CD4-positive, alpha-beta memory T cell (primary cell): ENCODE results near the gene OR2M3. TPM values are rescaled to one million over a fixed set of nuclear protein-coding genes. Genes with fewer than 3 reads are reported as not detected.
"Not testable (repeated sequence)": the region's sequence is repeated elsewhere in the genome, so short reads cannot be mapped to it uniquely, and the experiment has no call there.

Experiments
- CTCF ChIA-PET: fragments of 350-600 bp; sonication (Branson Sonifier 250); formaldehyde crosslinking; loops from one replicate; lab custom pipeline; 2021; ENCODE audit warnings: inconsistent platforms; ENCODE audit not compliant: partially characterized antibody; lab: Charles Lee
- POLR2A ChIA-PET: fragments of 350-600 bp; sonication (Branson Sonifier 250); formaldehyde crosslinking; loops from one replicate; lab custom pipeline; 2021; ENCODE audit not compliant: partially characterized antibody; lab: Charles Lee
- DNase-seq, 5 donors: peaks; one replicate each; pipeline versions ENCODE4 v3.0.0 to v3.0.0-alpha.2; 2020 to 2022; ENCODE audit warnings: mixed read lengths in 1 of 5
- H3K27ac ChIP-seq: one replicate; pipeline ENCODE4 v1.7.0; 2013; ENCODE audit warnings: low read depth, low read length
- H3K27me3 ChIP-seq: 2 replicates; pipeline ENCODE4 v1.7.0; 2013; ENCODE audit warnings: mild to moderate bottlenecking, low read length, moderate library complexity; ENCODE audit not compliant: insufficient read depth
- H3K36me3 ChIP-seq: 2 replicates; pipeline ENCODE4 v1.7.0; 2013; ENCODE audit warnings: mild to moderate bottlenecking, low read length, moderate library complexity; ENCODE audit not compliant: insufficient read depth
- H3K4me1 ChIP-seq: 2 replicates; pipeline ENCODE4 v1.7.0; 2013; ENCODE audit warnings: mild to moderate bottlenecking, low read length, moderate library complexity; ENCODE audit not compliant: insufficient read depth
- H3K4me3 ChIP-seq, 2 donors: one replicate each; pipeline ENCODE4 v1.7.0; 2013; ENCODE audit warnings: low read length in 2 of 2, mild to moderate bottlenecking in 1 of 2
- H3K9me3 ChIP-seq, 2 donors: one replicate each; pipeline ENCODE4 v1.7.0; 2013; ENCODE audit warnings: low read length in 2 of 2, control low read depth in 1 of 2; ENCODE audit not compliant: control insufficient read depth in 1 of 2
- H3K27ac Mint-ChIP-seq, 7 donors: one replicate each; pipeline ENCODE4 v1.8.0; 2020 to 2021; ENCODE audit warnings: mixed read lengths in 7 of 7, mild to moderate bottlenecking in 6 of 7, inconsistent platforms in 3 of 7, moderate library complexity in 3 of 7
- H3K27me3 Mint-ChIP-seq, 2 donors: one replicate each; pipeline ENCODE4 v1.8.0; 2020 to 2021; ENCODE audit warnings: mixed read lengths in 2 of 2
- H3K36me3 Mint-ChIP-seq, 2 donors: one replicate each; pipeline ENCODE4 v1.8.0; 2020 to 2021; ENCODE audit warnings: mixed read lengths in 2 of 2, inconsistent platforms in 1 of 2, mild to moderate bottlenecking in 1 of 2
- H3K4me1 Mint-ChIP-seq, 4 donors: one replicate each; pipeline ENCODE4 v1.8.0; 2020 to 2021; ENCODE audit warnings: mixed read lengths in 4 of 4, mild to moderate bottlenecking in 1 of 4
- H3K4me3 Mint-ChIP-seq, 8 donors: one replicate each; pipeline ENCODE4 v1.8.0; 2020 to 2021; ENCODE audit warnings: mixed read lengths in 8 of 8, mild to moderate bottlenecking in 7 of 8, moderate library complexity in 6 of 8, inconsistent platforms in 3 of 8
- H3K9me3 Mint-ChIP-seq, 8 donors: one replicate each; pipeline ENCODE4 v1.8.0; 2020 to 2021; ENCODE audit warnings: mixed read lengths in 8 of 8, mild to moderate bottlenecking in 5 of 8, inconsistent platforms in 3 of 8, moderate library complexity in 1 of 8
- intact Hi-C: fragments of 100-400 bp; cut with micrococcal nuclease; formaldehyde crosslinking; loops from one replicate; pipeline ENCODE4 v1.15.1; 2023
- polyA plus RNA-seq, 2 donors: library from polyadenylated mRNA; unstranded; fragments of 300-500 nt; fragmentation: Illumina TruSeq; gene quantifications; one replicate each; pipeline ENCODE4 v1.2.3, GENCODE V29; 2021
- total RNA-seq, 2 experiments: library from RNA; stranded (reverse); gene quantifications; one replicate each; pipeline ENCODE4 v1.2.3, GENCODE V29; 2021

Gene OR2M3
- total and polyA plus RNA-seq, 4 experiments from 2014 or later, result not detected

DNA sequence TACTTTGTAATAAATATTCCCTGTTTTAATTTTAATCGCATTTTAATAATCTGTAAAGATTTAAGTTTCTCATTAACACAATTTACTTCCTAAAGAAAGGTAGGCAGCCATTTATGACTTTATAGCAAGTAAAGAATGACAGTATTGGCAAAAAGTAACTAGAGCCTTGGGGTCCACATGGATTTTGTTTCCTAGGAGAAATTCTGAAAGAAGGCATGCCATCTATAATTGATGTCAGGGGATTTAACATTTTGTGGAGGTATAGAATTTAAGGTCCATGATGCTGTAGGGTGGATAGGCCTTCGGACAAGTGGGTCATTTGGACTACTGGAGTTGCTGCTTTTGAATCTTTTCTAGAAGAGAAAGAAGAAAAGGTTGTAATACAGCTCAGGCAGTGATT lies 34.1 kb downstream of the OR2M3 start, which contains the start of gene OR2M4:
TSS of gene OR2M4 (plus strand) at position 301 of the 400 bp plus-strand sequence. CDS start 7,512 bp downstream, outside the sequence.
- ChIA-PET POLR2A (no interaction called here), CTCF (no interaction called here)
- H3K27me3 Mint-ChIP-seq, result no peaks in the 10 kb centered on the region
- no peak within 1 kb of the TSS for H3K4me3 ChIP-seq
- no peak within 1 kb of the TSS for H3K4me3 Mint-ChIP-seq
- no peaks in the 10 kb centered on the region for H3K4me1 Mint-ChIP-seq
- H3K27ac Mint-ChIP-seq, result no peak within 1 kb of the TSS
- peaks cover 0 to 20% (median 6%) of the 10 kb centered on the region in 8 donors for H3K9me3 Mint-ChIP-seq
- no peak for DNase-seq
- intact Hi-C loops, result no loop called here
- H3K4me1 ChIP-seq, result no peaks in the 10 kb centered on the region
- no peaks in the 10 kb centered on the region for H3K36me3 Mint-ChIP-seq
- H3K36me3 ChIP-seq, result no peaks in the 10 kb centered on the region
- no peaks in the 10 kb centered on the region for H3K27me3 ChIP-seq
- H3K27ac ChIP-seq, result no peak within 1 kb of the TSS
- H3K9me3 ChIP-seq, result no peaks in the 10 kb centered on the region

- intact Hi-C loops, result no loop called here
- ChIA-PET CTCF (no interaction called here), POLR2A (no interaction called here)
- peak overlapping the region in 1 of 8 donors; percentile 1 for H3K4me3 Mint-ChIP-seq
- peaks cover 3 to 9% of the 10 kb centered on the region in 2 donors for H3K27me3 Mint-ChIP-seq
- Histone ChIP-seq H3K4me1 (peaks cover 3% of the 10 kb centered on the region), H3K27me3 (no peaks in the 10 kb centered on the region), H3K36me3 (no peaks in the 10 kb centered on the region), H3K9me3 (no peaks in the 10 kb centered on the region), H3K4me3 (no peak overlapping the region), H3K27ac (no peak overlapping the region)
- H3K36me3 Mint-ChIP-seq, result no peaks in the 10 kb centered on the region
- peaks cover 0 to 6% (median 0%) of the 10 kb centered on the region in 8 donors for H3K9me3 Mint-ChIP-seq
- peaks cover 0 to 2% (median under 1%) of the 10 kb centered on the region in 4 donors for H3K4me1 Mint-ChIP-seq
- peak overlapping the region in 1 of 7 donors; percentile 26 for H3K27ac Mint-ChIP-seq
- peak in 1 of 5 donors; percentile 28 for DNase-seq
Observed at GRCh38 chr1:248239478-248239877, 42.4 kb downstream of the OR2M3 start.

DNA sequence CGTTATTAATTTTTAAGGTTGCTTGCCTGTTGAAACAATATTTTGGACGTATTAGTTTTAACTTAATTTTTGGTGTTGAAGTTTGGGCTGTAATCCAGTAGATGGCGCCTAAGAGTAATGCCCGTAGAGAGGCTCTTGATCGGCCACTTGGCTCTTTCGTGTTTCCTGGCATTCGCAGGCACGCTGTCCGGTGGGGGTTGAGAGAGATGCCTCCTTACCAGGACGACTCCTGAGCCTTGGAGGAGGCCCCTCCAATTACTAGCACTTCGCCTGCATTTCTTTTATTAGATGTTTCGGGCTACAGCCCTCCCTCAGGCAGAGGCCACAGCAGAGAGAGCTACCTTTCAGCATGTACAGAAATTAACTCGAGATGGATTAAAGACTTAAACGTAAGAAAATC lies 46.1 kb downstream of the OR2M3 start:
- intact Hi-C loops, result loop anchor here (1.0 to 10.0 kb wide), 2 partner anchors 372 to 443 kb away; no protein-coding TSS in a partner anchor
- no peak overlapping the region for H3K4me3 ChIP-seq
- ChIA-PET CTCF (interaction anchor here (0.7 to 1.9 kb wide), 4 partner anchors 15 to 436 kb away, joined by 3 to 5 read pairs (median 4); no protein-coding TSS in a partner anchor), POLR2A (no interaction called here)
- Mint-ChIP-seq H3K27ac (peak overlapping the region in 1 of 7 donors; percentile 7), H3K27me3 (peaks cover 3 to 11% of the 10 kb centered on the region in 2 donors), H3K4me1 (peaks cover 0 to 2% (median under 1%) of the 10 kb centered on the region in 4 donors), H3K4me3 (peak overlapping the region in 4 of 8 donors; percentile 1 to 62 (median 44)), H3K9me3 (no peaks in the 10 kb centered on the region), H3K36me3 (no peaks in the 10 kb centered on the region)
- H3K36me3 ChIP-seq, result no peaks in the 10 kb centered on the region
- H3K27me3 ChIP-seq, result no peaks in the 10 kb centered on the region
- H3K4me1 ChIP-seq, result peaks cover 3% of the 10 kb centered on the region
- H3K9me3 ChIP-seq, result no peaks in the 10 kb centered on the region
- peak in 4 of 5 donors; percentile 14 to 32 (median 26) for DNase-seq
- no peak overlapping the region for H3K27ac ChIP-seq

- POLR2A ChIA-PET, H3K27ac Mint-ChIP-seq: not testable (repeated sequence)
Observed at GRCh38 chr1:248259309-248259708, 62.2 kb downstream of the OR2M3 start.

More at GRCh38 chr1:248259309-248259708, 62.2 kb downstream of the OR2M3 start:
- H3K4me3 Mint-ChIP-seq, H3K9me3 ChIP-seq, H3K27me3 Mint-ChIP-seq, H3K4me3 ChIP-seq, H3K4me1 ChIP-seq, H3K27me3 ChIP-seq, H3K27ac ChIP-seq, H3K4me1 Mint-ChIP-seq, DNase-seq, intact Hi-C loops, H3K36me3 Mint-ChIP-seq, H3K36me3 ChIP-seq, CTCF ChIA-PET: not testable (repeated sequence)
- peaks cover 0 to 19% (median 13%) of the 10 kb centered on the region in 8 donors for H3K9me3 Mint-ChIP-seq

Other genes starting within 250 kb of the OR2M3 start
- gene OR2L8, start 248.4 kb upstream of the OR2M3 start, total RNA-seq, result under 1 TPM; 0.69 to 0.73 TPM
- gene OR2L8, start 248.4 kb upstream of the OR2M3 start, polyA plus RNA-seq, result not detected
- gene OR2AK2, start 232.0 kb upstream of the OR2M3 start, total RNA-seq, result under 1 TPM in 1 of 2 experiments, not detected in 1; 0.35 TPM
- not detected for gene OR2AK2, start 232.0 kb upstream of the OR2M3 start, polyA plus RNA-seq
- gene OR2L5, start 183.6 kb upstream of the OR2M3 start, total RNA-seq, result under 1 TPM; 0.23 to 0.25 TPM
- gene OR2L5, start 183.6 kb upstream of the OR2M3 start, polyA plus RNA-seq, result not detected
- under 1 TPM; 0.17 TPM for gene OR2L2, start 167.2 kb upstream of the OR2M3 start, total RNA-seq
- not detected for gene OR2L2, start 167.2 kb upstream of the OR2M3 start, polyA plus RNA-seq
- under 1 TPM; 0.11 to 0.17 TPM for gene OR2L3, start 150.4 kb upstream of the OR2M3 start, total RNA-seq
- gene OR2L3, start 150.4 kb upstream of the OR2M3 start, polyA plus RNA-seq, result not detected
- under 1 TPM in 1 of 2 experiments, not detected in 1; 0.17 TPM for gene OR2L13, start 102.1 kb upstream of the OR2M3 start, total RNA-seq
- gene OR2L13, start 102.1 kb upstream of the OR2M3 start, polyA plus RNA-seq, result not detected
- gene OR2M5, start 52.1 kb upstream of the OR2M3 start, total RNA-seq, result not detected
- gene OR2M5, start 52.1 kb upstream of the OR2M3 start, polyA plus RNA-seq, result not detected
- not detected for gene OR2M2, start 22.4 kb upstream of the OR2M3 start, total RNA-seq
- not detected for gene OR2M2, start 22.4 kb upstream of the OR2M3 start, polyA plus RNA-seq
- gene OR2M4, start 34.2 kb downstream of the OR2M3 start, total RNA-seq, result not detected
- gene OR2M4, start 34.2 kb downstream of the OR2M3 start, polyA plus RNA-seq, result not detected
- not detected for gene OR2T33, start 80.7 kb downstream of the OR2M3 start, total RNA-seq
- gene OR2T33, start 80.7 kb downstream of the OR2M3 start, polyA plus RNA-seq, result not detected
- not detected for gene OR2T12, start 106.2 kb downstream of the OR2M3 start, total RNA-seq
- not detected for gene OR2T12, start 106.2 kb downstream of the OR2M3 start, polyA plus RNA-seq
- gene OR2M7, start 127.3 kb downstream of the OR2M3 start, total RNA-seq, result not detected
- gene OR2M7, start 127.3 kb downstream of the OR2M3 start, polyA plus RNA-seq, result not detected
- gene OR14C36, start 151.5 kb downstream of the OR2M3 start, total RNA-seq, result not detected
- gene OR14C36, start 151.5 kb downstream of the OR2M3 start, polyA plus RNA-seq, result not detected
- not detected for gene OR2T4, start 164.4 kb downstream of the OR2M3 start, total RNA-seq
- not detected for gene OR2T4, start 164.4 kb downstream of the OR2M3 start, polyA plus RNA-seq
- gene OR2T6, start 178.5 kb downstream of the OR2M3 start, total RNA-seq, result not detected
- not detected for gene OR2T6, start 178.5 kb downstream of the OR2M3 start, polyA plus RNA-seq
- not detected for gene OR2T1, start 205.8 kb downstream of the OR2M3 start, total RNA-seq
- gene OR2T1, start 205.8 kb downstream of the OR2M3 start, polyA plus RNA-seq, result not detected
- gene OR2T2, start 248.4 kb downstream of the OR2M3 start, total RNA-seq, result not detected
- not detected for gene OR2T2, start 248.4 kb downstream of the OR2M3 start, polyA plus RNA-seq